Measurements from ENCODE around the gene EPS8.
"Not testable (repeated sequence)": the region's sequence is repeated elsewhere in the genome, so short reads cannot be mapped to it uniquely, and the experiment has no call there.

The EPS8 gene

GRCh38 chr12:15752785-15753184, 36.4 kb downstream of the EPS8 start:
- DNase-seq = no peak

DNA sequence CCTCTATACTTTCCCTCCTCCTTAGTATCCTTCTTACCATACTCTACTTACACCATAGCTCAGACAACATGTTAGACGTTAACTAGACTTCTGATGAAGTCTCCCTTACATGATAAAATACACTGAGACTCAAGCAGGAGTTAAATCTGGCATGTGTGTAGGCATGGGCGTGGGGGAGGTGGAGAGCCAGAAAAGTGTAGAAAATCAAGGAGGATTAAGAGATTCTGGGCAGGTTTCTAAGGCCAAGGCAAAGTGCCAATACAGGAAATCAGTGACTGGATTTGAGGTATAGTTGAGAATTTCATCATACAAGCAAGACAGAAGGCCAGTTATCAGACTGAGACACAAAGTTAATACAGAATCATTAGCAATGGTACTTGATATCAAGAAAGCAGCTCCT, 37.4 kb downstream of the EPS8 start:
- DNase-seq = no peak

DNA sequence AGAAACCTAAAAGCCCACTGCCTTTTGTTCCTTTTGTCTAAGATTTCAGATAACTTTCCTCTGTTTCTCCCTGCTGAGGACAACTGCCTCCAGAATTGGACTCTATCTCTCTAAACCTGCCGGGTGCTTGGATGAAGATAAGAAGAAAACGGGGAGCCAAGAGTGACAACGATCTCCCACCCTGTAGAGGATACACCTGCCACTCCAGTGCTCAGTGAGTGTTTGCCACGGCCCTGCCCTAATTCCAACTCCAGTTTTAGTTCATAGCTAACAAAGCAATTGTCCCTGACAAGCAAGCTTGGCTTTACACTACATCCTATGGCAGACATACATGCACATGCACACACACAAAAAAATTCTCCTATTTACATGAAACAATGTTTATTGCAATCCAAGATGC, 39.3 kb downstream of the EPS8 start:
- no peak for DNase-seq

DNA sequence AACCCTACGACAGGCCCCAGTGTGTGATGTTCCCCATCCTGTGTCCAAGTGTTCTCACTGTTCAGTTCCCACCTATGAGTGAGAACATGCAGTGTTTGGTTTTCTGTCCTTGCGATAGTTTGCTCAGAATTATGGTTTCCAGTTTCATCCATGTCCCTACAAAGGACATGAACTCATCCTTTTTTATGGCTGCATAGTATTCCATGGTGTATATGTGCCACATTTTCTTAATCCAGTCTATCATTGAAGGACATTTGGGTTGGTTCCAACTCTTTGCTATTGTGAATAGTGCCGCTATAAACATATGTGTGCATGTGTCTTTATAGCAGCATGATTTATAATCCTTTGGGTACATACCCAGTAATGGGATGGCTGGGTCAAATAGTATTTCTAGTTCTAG, 47.3 kb downstream of the EPS8 start:
- not testable (repeated sequence) for DNase-seq

DNA sequence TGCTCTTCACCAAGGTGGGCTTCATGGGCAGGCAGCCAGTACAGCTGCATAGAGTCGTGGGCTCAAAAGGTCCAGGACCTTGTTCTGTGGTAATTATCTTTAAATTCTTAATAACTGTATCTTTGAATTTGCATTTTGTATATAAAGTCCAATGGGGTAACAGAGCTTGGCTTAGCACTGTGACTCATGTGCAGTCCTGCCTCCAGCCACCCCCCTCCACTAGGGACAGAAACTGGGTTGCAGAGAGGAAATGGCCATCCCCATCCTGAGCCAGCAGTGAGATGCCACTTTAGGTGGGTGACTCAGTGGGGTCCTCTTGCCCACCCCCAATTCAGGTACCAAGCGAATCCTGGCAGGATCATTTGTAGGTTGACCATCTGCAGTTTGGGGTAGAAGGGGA, 48.1 kb downstream of the EPS8 start:
- DNase-seq = no peak

- DNase-seq = not testable (repeated sequence)
Measured at GRCh38 chr12:15740389-15740788, 48.8 kb downstream of the EPS8 start.

GRCh38 chr12:15738438-15739015, 50.7 kb downstream of the EPS8 start:
- DNase-seq = no peak

DNA sequence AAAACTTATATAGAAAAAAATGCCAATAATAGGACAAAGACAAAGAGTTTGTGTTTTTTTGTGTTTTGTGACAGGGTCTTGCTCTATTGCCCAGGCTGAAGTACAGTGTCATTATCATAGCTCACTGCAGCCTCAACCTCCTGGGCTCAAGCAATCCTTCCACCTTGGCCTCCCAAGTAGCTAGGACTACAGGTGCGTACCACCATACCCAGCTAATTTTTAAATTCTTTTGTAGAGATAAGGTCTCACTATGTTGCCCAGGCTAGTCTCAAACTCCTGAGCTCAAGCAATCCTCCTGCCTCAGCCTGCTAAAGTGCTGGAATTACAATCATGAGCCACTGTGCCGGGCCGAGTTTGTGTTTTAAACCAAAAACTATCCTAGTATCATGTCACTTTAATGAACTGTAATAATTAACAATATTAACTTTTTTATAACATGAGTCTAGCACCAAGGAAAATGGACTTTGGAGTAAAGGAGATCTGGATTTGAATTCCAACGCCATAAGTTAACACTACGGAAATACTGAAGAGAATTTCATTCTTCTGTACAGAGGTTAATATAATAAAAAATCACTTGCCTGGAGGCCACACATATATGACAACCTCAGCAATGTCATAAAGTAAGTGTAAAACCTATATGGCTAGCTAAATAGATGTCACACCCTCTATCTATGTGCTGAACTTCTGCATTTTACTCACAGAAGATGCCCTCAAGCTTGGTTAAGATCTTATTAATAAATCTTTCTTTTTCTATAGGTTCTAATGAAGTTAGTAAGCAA, 53.2 kb downstream of the EPS8 start:
- no peak for DNase-seq

GRCh38 chr12:15733136-15733535, 56.1 kb downstream of the EPS8 start:
- no peak for DNase-seq

GRCh38 chr12:15732341-15733061, 56.7 kb downstream of the EPS8 start:
- DNase-seq = no peak

DNA sequence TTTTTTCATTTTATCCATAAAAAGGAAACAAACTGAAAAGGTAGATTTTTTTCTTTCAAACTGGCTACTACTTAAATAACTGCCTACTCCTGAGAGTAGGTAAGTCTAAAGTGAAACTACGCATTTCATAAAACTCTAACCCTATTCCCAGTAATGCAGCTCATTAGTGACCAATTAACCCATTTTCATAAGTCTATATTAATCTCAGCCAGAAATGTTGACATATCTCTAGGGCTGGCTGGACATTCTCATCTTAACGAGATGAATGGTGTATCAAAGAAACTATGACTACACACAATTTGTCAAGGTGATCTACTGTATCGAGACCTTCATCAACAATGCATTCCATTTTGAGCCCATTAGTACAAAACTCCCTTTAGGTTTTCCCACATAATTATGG, 57.2 kb downstream of the EPS8 start:
- DNase-seq = no peak

- no peak for DNase-seq
Measured at GRCh38 chr12:15729097-15729496, 60.1 kb downstream of the EPS8 start.

DNA sequence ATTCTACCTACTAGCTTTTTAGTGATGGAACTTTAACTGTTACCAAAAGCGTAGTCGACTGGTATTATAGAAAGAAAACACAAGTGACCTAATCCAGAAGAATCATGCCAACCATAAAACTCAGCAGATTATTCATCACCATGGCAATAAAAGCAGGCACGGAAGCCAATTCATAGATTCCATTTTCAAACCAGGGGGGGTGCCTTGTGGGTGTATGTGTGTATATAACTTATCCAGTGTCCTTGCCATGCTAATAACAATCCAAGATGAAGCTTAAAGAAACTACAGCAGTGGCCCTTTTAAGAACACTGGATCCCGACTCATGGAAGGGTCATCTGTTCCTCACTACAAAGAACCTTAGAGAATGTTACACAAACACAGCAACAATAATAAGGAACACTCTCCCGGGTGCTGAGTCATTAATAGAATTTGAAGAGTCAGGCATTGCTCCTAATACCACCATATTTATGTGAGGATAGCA, 61.0 kb downstream of the EPS8 start:
- DNase-seq = no peak

DNA sequence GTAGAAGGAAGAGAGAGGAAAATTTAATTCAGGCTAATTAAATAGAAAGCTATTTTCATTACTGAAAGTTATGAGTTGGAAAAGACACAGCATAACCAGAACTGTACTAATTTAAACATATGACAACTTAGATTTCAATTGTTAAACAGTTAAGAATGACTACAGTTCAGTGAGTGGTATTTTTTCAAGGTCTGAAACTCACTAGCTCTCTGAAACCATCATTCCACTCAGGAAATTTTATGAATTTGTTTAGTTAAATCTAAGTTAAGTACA, 62.4 kb downstream of the EPS8 start:
- DNase-seq = no peak

- DNase-seq = no peak
Measured at GRCh38 chr12:15726027-15726877, 62.9 kb downstream of the EPS8 start.

GRCh38 chr12:15722951-15723350, 66.2 kb downstream of the EPS8 start:
- DNase-seq = no peak

DNA sequence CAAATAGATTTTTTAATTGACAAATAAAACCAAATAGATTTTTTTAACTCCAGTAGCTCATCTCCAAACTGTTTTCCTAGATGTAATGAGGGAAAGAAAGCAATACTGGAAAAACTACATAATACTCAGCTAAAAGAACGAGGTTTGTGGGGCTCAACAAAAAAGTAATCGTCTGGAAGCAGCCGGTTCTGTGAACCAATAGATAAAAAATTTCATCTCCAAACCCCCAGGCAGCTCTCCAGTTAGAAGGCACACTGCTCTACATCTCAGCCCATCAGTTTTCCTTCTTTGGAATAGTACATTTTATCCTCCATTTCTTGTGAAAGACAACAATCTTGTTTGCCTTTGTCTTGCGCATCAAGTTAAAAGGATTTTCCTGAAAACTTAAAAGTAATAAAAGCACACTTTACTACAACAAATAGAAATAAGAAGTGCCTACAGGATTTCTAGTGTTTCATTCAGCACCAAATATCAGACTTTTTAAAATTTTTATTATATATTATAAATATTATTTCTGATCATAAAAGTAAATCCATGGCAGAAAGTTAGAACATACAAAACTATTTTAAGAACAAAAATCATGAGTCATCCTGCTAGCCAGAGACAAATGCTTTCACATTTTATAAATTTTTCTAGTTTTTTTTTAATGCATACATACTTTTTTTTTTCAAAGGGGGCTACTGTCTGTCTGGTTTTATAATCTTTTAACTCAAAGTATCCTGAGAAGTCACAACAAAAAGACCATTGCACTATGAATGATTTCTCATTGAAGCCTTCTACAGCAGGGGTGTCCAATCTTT, 67.7 kb downstream of the EPS8 start:
- no peak for DNase-seq

GRCh38 chr12:15720295-15720694, 68.9 kb downstream of the EPS8 start:
- no peak for DNase-seq

GRCh38 chr12:15719230-15719629, 70.0 kb downstream of the EPS8 start:
- DNase-seq = no peak

- no peak for DNase-seq
Measured at GRCh38 chr12:15717940-15718567, 71.1 kb downstream of the EPS8 start.

GRCh38 chr12:15716581-15716980, 72.6 kb downstream of the EPS8 start:
- no peak for DNase-seq

GRCh38 chr12:15714256-15714655, 74.9 kb downstream of the EPS8 start:
- no peak for DNase-seq
